HG03103 (cell line): ENCODE results near the gene DBNDD1.
A peak's percentile ranks its signal among the peaks of the same experiment; 100 is the strongest.

Experiments
- ATAC-seq: cut with Tn5 transposase; IDR thresholded peaks from one replicate; pipeline ENCODE4 v1.9.1; 2021; ENCODE audit warnings: low read depth; ENCODE audit not compliant: unreplicated experiment

The DBNDD1 gene

DNA sequence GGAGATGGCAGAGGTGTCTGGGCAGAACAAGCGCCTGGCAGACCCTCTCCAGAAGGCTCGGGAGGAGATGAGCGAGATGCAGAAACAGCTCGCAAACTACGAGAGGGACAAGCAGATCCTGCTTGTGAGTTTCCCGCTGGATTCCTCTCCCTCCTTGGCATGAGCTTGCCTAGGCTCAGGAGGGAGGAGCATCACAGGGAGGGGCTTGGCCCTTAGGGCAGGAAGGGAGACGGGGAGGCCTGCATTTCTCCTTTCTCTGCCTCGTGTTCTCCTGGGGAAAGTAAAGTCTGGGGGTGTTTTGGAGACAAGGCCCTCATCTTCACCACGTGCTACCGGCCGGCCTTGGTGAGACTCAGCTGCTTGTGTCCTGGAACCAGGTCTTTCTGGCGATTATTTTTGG, 18.0 kb upstream of the DBNDD1 start:
- no peak for ATAC-seq

DNA sequence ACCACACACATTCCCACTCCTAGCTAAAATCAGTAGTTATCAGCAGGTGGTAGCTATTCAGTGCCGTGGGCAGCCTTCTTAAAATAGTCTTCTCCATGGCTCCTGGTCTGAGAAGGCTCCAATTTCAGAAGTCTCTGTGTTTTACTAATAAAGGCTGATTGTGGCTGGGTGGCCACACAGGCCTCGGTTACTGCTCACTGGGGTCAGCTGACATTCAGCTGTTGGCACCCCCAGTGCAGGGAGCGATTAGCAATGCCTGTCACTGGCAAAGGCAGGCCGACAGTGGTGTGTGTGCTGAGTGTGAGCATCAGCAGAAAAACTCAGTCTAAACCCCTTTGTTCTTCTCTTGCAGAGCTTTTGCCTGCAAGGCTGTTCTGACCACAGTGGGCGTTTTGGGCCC, 16.6 kb upstream of the DBNDD1 start:
- no peak for ATAC-seq

DNA sequence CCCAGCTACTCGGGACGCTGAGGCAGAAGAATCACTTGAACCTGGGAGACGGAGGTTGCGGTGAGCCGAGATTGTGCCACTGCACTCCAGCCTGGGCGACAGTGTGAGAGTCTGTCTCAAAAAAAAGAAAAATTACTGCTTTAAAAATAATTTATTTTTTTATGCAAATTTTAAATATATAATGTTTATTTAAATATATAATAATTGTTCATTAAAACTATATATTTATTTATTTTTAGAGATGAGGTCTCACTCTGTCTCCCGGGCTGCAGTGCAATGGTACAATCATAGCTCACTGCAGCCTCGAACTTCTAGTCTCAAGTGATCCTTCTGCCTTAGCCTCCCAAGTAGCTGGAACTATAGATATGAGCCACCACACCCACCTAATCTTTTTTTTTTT, 15.2 kb upstream of the DBNDD1 start:
- no peak for ATAC-seq

DNA sequence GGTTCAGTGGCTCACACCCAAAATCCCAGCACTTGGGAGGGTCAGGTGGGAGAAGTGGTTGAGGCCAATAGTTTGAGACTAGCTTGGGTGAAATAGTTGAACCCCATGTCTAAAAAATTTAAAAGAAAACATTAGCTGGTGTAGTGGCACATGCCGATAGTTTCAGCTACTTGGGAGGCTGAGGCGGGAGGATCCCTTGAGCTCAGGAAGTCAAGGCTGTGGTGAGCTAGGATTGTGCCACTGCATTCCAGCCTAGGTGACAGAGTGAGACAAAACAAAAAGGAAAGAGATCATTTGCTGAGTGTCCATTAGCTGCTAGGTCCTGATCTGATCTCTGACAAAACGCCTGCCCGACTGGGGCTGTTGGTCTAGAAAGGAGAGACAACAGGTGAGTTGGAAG, 14.1 kb upstream of the DBNDD1 start:
- ATAC-seq, result no peak

DNA sequence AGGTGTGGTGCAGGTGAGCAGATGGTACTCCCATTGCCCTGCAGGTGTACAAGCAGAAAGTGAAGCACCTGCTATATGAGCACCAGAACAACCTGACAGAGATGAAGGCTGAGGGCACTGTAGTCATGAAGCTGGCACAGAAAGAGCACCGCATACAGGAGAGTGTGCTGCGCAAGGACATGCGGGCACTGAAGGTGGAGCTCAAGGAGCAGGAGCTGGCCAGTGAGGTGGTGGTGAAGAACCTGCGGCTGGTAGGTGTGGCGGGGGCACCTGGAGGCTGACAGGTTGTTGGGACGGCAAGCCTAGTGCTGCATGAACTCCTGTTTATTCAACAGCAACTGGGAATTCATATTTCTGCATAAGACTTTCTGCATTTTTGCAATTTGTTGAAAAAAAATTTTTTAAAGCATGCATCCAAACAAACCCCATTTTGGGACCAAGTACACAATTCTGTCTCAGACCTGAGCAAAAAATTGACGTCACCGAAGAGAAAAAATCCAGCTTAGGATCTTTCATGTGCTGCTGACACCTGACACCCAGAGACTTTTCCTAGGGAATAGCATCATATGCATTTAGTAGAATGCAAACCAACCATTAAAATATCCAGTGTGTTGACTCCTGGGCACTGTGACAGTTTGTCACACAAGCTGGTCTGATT, 13.5 kb upstream of the DBNDD1 start:
- no peak for ATAC-seq

DNA sequence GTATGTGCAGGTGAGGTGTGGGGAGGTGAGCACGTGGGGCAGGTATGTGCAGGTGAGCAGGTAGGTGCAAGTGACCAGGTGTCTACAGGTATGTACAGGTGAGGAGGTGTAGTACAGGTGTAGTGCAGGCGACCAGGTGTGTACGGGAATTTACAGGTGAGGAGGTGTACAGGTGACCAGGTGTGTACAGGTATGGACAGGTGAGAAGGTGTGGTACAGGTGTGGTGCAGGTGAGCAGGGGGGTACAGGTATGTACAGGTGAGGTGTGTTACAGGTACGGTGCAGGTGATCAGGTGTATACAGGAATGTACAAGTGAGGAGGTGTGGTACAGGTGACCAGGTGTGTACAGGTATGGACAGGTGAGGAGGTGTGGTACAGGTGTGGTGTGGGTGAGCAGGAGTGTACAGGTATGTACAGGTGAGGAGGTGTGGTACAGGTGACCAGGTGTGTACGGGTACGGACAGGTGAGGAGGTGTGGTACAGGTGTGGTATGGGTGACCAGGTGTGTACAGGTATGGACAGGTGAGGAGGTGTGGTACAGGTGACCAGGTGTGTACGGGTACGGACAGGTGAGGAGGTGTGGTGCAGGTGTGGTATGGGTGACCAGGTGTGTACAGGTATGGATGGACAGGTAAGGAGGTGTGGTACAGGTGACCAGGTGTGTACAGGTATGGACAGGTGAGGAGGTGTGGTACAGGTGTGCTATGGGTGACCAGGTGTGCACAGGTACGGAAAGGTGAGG, 12.8 kb upstream of the DBNDD1 start:
- ATAC-seq, result no peak

DNA sequence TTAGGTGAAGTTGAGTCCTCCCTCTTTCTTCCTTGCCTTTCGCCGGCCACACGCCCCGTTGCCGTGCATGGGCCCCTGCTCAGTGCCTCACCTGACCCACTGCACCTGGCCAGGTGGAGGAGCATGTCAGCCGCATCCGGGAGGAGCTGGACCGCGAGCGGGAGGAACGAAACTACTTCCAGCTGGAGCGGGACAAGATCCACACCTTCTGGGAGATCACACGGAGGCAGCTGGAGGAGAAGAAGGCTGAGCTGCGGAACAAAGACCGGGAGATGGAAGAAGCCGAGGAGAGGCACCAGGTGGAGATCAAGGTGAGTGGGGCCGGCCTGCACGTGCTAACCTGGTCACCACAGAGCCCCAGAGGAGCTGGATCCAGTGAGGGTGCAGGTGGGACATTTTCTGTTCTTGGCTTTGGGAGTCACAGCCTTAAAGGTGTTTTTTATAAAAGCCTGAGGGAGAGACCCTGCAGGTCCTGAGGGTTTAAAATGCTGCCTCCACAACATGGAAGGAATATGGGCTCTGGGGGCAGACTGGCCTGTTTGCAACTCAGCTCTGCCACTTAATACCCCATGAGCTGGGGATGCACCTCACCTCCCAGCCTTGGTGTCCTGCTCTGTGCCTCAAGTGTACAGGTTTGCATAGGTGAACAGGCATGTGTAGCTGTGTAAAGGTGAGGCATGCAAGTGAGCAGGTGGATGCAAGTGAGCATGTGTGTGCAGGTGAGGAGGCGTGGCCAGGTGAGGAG, 12.1 kb upstream of the DBNDD1 start:
- ATAC-seq, result no peak

DNA sequence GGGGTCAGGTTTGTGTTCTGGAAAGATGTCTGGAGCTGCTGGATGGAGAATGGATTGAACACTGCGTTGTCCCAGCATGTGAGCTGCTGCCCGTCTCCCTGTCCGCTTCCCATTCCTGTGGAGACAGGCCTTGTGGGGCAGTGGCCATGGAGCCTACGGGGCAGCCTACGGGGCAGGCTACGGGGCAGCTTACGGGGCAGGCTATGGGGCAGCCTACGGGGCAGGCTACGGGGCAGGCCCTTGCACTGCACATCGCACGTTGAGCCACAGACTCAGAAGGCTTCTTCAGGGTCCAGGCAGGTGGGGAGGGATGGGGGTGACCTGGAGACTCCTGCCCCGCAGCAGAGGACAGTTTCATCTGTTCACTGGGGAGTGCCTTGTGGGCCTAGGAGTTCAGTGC, 9.7 kb upstream of the DBNDD1 start:
- no peak for ATAC-seq

DNA sequence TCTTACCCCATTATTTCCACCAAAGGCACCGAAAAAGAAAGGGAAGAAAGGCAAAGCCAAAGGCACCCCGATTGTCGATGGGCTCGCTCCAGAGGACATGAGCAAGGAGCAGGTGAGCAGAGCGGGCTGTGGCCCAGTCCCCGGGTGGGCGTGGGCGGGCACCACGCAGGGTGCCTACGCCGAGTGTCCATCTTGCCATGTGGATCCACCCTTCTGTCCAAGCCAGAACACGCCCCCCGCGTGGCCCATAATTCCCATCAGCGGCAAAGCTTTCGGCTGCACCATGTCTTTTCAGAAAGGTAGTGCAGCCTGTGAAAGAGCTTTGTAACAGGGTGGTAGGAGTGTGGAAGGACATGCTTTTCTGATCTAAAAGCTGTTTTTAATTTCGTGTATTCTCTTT, 8.4 kb upstream of the DBNDD1 start:
- ATAC-seq, result no peak

DNA sequence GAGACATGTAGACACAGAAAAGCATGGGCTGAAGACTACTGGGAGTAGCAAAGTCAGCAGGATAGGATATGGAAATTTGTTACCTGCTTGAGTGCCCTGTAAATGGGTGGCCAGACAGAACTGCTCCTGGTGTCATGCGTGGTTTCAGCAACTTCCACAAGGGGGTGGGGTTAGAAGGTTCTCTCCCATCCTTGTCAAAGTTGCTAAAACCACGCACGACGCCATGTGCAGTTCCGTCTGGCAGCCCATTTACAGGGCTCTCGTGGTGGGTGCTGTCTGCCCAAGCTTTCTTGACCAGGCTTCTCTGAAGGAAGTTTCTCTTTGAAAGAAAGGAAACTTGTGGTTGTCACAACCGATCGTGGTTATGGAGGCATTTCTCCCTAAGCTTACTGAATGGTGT, 6.9 kb upstream of the DBNDD1 start:
- no peak for ATAC-seq

DNA sequence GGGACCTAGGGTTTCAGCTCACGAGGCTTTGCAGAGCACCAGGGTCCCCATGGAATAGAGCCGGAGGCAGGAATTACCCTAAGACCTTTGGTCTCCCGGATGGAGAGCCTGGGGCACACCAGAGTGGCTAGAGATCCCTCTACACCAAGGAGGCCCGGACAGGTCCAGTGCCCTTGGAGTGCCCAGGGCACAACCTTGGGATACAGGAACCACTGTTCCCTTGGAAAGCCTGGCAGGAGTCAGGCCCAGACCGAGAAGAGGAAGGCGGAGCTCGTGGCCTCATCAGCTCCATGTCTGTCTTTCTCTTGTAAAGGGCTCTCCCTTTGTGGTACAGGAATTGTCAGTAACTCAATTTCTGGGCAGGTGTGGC, 3.8 kb upstream of the DBNDD1 start:
- ATAC-seq, result no peak

DNA sequence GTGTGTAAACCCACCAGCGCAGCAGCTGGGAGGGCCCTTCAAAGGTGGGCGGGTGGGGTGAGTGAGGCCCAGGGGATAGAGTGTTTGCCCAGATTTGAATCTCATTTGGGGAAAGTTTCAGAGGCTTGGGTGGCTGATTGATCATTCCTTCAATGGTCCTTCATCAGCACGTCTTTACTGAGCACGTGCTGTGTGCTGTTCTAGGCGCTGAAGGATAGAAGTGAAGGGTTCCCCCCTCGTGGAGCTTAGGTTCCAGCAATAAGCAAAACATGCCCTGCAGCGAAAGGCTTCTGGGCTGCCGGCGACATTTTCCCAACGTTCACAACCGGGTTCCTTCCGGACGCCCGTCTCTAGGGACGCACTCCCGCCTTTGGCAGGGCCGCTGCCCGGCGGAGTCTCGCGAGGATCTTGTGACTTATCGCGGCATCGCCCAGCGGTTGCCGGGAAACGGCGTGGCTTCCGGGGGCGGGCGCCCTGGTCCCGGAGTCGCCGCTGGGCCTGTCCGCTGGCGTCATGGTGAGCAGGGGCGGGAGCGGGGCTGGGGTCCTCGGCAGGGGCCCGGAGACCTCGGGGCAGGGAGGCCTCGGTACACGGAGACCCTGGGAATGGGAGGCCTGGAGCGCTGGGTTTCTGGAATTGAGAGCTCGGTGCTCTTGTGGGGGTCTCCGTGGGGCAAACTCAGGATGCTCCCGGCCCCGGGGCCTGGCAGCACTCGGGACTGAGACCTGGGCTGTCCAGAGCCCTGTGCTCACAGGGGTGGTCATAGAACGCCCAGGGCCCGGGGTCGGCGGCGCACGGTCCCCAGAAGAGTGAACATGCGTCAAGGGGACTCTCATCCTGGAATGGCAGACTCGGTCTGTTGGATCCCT, 3.2 kb upstream of the DBNDD1 start:
- ATAC-seq, result peak; percentile 53

DNA sequence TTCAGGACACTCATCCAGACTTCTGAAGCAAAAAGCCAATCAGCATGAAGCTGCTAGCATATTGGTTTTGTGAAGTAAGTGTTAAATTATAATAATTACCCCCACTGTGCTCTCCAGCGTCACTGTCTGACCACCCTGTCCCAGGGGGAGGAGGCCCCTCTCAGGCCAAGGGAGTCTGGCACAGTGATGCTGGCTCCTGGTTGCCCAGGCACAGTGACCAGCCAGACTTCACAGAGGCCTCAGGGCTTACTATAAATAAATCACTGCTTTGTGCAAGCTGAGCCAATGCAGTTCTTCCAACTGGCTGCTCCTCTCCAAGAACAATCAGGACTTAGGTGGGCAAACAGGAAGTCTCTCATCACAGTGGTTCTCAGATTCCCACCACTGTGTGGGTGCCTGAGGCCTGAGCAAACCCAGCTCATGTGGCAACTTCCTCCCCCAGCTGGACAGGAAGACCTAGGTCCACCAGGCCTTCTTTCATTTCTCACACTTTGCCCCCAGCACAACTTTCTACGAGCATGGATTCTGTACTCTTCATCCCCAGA, 1.7 kb upstream of the DBNDD1 start:
- no peak for ATAC-seq

DNA sequence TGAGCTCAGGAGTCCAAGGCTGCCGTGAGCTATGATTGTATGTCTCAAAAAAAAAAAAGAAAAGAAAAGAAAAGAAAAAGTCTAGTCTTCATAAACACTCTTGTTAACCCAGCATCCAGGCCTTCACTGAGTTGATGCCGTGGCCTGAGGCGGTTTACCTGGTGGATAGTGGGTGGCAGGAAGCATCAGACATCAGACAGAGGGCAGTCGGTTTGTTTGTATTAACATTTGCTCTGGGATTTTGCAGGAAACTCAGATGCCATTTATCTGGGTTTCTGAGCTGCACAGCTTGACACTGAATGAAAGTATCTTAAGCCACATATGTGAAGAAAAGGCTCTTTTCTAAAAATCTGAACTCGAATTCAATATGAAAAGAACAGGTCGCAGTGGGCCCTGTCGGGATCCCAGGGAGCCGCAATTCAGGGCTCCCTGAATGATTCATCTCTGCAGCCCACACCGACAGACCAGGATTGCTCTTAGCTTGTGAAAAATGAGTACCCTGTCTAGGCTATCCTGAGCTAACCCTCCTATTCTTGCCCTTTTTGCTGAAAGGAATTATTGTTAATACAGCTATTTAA, 1.1 kb upstream of the DBNDD1 start:
- ATAC-seq, result no peak

DNA sequence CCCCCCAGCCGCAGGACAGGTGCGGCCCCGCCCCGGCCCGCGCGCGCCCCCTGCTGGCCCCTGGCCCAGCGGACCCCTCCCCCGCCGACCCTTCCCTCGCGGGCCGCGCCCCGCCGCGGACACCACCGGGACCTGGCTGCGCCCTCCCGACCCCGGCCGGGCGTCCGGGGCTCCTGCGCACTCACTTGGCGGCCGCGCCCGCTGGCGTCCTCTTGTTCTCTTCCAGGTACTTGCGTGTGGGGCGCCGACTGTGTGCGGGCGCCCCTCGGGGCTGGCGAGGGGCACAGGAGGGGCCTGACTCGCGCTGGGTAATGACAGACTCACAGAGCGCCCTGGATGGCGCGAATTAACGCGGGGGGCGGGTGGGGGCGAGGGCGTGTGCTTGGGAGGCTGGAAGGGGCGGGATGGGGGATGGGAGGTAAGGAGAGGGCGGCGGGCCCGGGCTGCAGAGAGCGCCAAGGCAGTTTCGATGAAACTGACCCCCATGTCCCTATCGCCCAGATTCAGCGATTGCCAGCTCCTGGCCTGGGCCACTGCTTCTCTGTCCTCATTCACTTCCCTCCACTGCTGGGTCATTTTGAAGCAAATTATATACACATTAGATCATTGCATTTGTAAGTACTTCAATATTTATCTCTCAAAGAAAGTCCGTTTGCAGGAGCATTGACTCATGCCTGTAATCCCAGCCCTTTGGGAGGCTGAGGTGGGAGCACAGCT, 445 bp upstream of the DBNDD1 start:
- no peak for ATAC-seq

DNA sequence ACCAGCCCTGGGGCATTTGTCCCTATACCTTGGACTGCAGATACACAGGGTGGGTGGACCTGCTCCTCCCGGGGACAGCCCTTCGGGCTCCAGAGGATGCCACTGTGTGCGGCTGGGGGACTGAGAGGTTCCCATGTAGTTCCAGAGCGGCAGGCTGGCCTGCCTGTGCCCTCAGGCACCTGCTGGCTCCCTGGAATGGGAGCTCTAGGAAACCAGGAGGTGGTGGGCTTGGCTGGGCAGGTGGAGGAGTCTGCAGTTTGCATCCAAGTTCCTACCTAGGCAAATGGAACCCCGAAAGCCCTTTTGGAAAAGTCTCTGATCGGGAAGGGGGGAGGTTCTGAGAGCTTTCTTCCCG, 982 bp downstream of the DBNDD1 start:
- no peak for ATAC-seq

DNA sequence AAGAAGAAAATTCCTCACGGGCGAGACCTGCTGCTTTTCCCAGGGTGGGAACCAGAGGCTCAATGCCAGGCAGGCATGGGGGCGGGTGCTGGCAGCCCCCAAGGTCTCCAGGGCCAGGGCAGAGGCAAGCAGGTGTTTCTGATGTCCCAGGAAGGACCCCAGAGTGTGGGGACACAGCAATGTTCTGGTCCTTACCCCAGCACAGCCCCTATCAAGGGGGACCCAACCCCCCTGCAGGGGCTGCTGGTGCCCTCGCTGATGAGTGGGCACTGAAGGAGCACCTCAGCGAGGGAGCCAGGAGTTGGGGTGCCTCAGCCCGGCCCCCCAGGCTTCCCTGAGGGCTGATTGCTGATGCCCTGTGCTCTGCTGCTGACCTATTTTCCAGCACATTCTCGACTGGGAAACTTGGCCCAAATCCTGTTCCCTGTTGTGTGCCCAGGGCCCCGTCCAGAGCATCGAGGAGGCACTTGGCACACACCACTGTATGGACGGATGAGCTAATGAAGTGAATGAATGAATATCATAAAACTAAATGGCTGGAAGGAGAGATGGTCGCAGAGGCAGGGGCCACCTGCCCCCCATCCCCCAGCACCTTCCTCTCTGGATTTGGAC, 2.8 kb downstream of the DBNDD1 start:
- ATAC-seq, result no peak

DNA sequence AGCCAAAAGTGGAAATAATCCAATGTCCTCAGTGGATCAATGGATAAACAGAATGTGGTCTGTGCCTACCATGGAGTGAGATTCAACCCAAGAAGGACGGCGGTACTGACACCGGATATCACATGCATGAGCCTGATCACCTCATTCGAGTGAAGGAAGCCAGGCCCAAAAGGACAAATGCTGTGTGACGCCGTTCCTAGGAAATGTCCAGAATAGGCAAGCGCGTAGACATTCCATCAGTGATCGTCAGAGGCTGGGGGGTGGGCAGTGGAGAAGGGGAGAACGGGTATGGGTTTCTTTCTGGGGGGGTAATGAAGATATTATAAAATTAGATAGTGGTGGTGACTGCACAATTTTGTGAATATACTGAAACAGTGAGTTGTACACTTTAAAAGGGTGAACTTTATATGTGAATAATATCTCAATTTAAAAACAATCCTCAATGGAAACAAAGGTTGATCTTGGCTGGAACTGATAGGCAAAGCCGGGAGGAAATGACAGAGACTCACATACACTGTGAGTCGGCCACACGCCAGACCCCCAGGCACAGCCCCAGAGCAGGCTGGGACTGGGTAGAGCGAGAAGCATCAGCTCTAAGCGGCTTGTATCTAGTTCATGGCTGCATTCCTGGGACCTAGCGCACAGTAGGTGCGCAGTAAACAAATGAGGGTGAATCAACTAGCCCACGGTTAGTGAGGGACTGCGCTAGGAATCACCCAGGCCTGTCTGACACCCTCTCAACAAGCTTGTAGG, 3.5 kb downstream of the DBNDD1 start:
- no peak for ATAC-seq
